ENCODE measurements around the gene KRTAP19-6. TPM values are rescaled to one million over a fixed set of nuclear protein-coding genes. Genes with fewer than 3 reads are reported as not detected.
"Not testable (repeated sequence)": the region's sequence is repeated elsewhere in the genome, so short reads cannot be mapped to it uniquely, and the experiment has no call there.

KRTAP19-6 gene
- total and polyA plus RNA-seq, 2 experiments from 2014 or later, result not detected

GRCh38 chr21:30505621-30506205, 36.0 kb downstream of the KRTAP19-6 start:
- not testable (repeated sequence) for H3K27ac ChIP-seq (ENCODE audit: low read depth); H3K27me3 ChIP-seq (ENCODE audit: insufficient read depth); H3K4me1 ChIP-seq (ENCODE audit: insufficient read depth); H3K79me2 ChIP-seq (replicated peaks; ENCODE audit: insufficient read depth); H3K36me3 Mint-ChIP-seq (ENCODE audit: low read depth); H3F3A ChIP-seq (replicated peaks; ENCODE audit: low read depth); H2AFZ ChIP-seq; H3K4me3 Mint-ChIP-seq; H3K27ac Mint-ChIP-seq; H3K27me3 Mint-ChIP-seq (ENCODE audit: insufficient read depth, low read depth, poor library complexity); H4K20me1 ChIP-seq (replicated peaks; ENCODE audit: insufficient read depth); H3K4me3 ChIP-seq; H3K4me2 ChIP-seq; H3K36me3 ChIP-seq (ENCODE audit: insufficient read depth); H3K9me2 ChIP-seq (ENCODE audit: insufficient read depth); H3K4me1 Mint-ChIP-seq; H3K9me3 Mint-ChIP-seq
- peak; percentile 71 to 84 for TF ChIP-seq CTCF (conservative IDR thresholded peaks at IDR 0.05; ENCODE audit: low read depth in 2 of 2)
- peak; percentile 71 for DNase-seq (ENCODE audit: low spot score)
- ATAC-seq, result peak; percentile 31; the same call in 1 of the 3 replicates

GRCh38 chr21:30502041-30502440, 39.6 kb downstream of the KRTAP19-6 start, which contains the start of gene KRTAP19-5:
Gene KRTAP19-5 (minus strand): TSS chr21:30502141. CDS start chr21:30502090, 51 bp downstream.
- Histone ChIP-seq H4K20me1 (replicated peaks; ENCODE audit: insufficient read depth) (no peaks in the 10 kb centered on the region; the same call in 1 of the 2 replicates), H3K9me2 (ENCODE audit: insufficient read depth) (no peaks in the 10 kb centered on the region), H3F3A (replicated peaks; ENCODE audit: low read depth) (no peaks in the 10 kb centered on the region), H3K36me3 (ENCODE audit: insufficient read depth) (no peaks in the 10 kb centered on the region), H3K4me2 (no peak within 1 kb of the TSS), H3K27ac (ENCODE audit: low read depth) (no peak within 1 kb of the TSS), H3K4me1 (ENCODE audit: insufficient read depth) (no peaks in the 10 kb centered on the region), H2AFZ (no peak within 1 kb of the TSS), H3K4me3 (no peak within 1 kb of the TSS), H3K27me3 (ENCODE audit: insufficient read depth) (no peaks in the 10 kb centered on the region), H3K79me2 (replicated peaks; ENCODE audit: insufficient read depth) (no peaks in the 10 kb centered on the region)
- Mint-ChIP-seq H3K27ac (no peak within 1 kb of the TSS), H3K9me3 (no peaks in the 10 kb centered on the region), H3K4me1 (no peaks in the 10 kb centered on the region; the same call in 2 of the 3 replicates), H3K36me3 (ENCODE audit: low read depth) (no peaks in the 10 kb centered on the region), H3K4me3 (no peak within 1 kb of the TSS), H3K27me3 (ENCODE audit: insufficient read depth, low read depth, poor library complexity) (peaks cover 6% of the 10 kb centered on the region)
- DNase-seq (ENCODE audit: low spot score), result no peak
- no peak for ATAC-seq
- TF ChIP-seq EZH2phosphoT487 (IDR thresholded peaks at IDR 0.05; ENCODE audit: unreplicated experiment) (no peak), STAT1 (IDR thresholded peaks at IDR 0.05; ENCODE audit: unreplicated experiment) (no peak), ZNF462 (CRISPR knock-in tag; IDR thresholded peaks at IDR 0.05) (no peak), JUNB (IDR thresholded peaks at IDR 0.05; ENCODE audit: unreplicated experiment) (no peak), CTCF (conservative IDR thresholded peaks at IDR 0.05; ENCODE audit: low read depth in 2 of 2) (no peak), NANOG (IDR thresholded peaks at IDR 0.05; ENCODE audit: borderline replicate concordance) (no peak), CREB1 (CRISPR knock-in tag; IDR thresholded peaks at IDR 0.05; ENCODE audit: low read depth) (no peak)
